ENCODE data around the gene EHD4.

The EHD4 gene

DNA sequence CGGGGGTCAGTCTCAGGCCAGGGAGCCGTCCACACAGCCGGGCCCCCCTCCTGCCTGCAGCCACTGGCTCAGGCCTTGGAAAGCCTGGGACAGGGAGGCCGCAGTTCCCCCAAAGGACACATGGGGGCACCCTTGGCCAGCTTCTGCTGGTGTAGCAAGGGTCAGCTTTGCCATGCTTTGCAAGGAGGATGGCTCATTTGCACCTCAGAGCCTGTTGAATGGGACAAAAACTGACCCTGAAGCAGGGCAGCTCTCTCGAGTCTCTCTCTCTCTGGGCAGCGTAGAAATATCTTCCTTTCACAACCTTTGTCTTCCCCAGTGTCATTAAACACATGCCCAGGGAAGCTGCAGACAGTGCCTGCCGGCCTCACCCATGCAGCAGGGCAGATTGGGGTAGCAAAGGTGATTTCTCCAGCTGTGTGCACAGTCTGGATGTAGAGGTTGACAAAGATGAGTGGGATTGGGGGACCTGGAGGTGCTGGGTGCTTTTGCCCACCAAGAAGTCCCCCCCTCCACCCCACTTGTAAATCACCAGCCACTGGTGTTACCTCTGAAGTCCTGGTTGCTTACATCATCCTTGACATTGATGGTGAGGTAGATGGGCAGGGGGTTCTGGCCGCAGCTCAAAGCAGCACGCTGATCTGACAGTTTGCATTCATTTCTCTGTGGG, 17.4 kb upstream of the EHD4 start:
- TF ChIP-seq, protein P1, sequence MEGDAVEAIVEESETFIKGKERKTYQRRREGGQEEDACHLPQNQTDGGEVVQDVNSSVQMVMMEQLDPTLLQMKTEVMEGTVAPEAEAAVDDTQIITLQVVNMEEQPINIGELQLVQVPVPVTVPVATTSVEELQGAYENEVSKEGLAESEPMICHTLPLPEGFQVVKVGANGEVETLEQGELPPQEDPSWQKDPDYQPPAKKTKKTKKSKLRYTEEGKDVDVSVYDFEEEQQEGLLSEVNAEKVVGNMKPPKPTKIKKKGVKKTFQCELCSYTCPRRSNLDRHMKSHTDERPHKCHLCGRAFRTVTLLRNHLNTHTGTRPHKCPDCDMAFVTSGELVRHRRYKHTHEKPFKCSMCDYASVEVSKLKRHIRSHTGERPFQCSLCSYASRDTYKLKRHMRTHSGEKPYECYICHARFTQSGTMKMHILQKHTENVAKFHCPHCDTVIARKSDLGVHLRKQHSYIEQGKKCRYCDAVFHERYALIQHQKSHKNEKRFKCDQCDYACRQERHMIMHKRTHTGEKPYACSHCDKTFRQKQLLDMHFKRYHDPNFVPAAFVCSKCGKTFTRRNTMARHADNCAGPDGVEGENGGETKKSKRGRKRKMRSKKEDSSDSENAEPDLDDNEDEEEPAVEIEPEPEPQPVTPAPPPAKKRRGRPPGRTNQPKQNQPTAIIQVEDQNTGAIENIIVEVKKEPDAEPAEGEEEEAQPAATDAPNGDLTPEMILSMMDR (IDR thresholded peaks at IDR 0.05; ENCODE audit: low read depth, low read length) = peak; percentile 99
- DNase-seq (ENCODE audit: extremely low read depth, low read depth) = peak; percentile 31

DNA sequence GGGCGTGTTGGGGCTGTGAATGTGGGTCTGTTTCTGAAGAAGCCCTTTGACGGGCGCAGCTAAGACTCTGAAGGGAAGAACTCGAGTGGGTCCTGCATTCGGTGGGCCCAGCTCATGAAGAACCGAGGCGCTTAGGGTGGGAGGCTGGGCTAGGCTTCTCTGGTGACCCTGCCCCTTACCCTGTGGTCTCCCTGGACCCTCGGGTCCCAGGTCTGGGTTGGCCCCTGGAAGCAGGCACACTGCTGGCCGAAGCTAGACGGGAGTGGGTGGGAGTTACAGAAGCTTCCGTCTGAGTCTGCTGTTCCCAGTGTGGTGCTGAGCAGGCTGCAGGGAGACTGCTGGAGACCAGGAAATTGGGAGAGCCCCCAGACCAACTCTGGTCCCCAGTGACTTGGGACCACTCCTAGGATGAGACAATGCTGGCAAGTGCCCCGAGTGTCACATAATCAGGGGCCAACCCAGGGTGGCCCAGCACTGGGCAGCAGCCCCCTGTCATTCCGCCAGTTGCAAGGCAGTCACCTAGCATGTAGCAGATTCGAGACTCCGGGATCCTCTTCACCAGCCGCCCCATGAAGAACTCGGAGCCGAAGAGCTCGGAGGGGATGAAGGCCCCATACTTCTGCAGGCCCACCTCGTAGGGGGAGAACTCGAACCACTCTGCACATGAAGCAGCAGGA, 16.7 kb upstream of the EHD4 start:
- TF ChIP-seq, protein P1 (IDR thresholded peaks at IDR 0.05; ENCODE audit: low read depth, low read length) = no peak

DNA sequence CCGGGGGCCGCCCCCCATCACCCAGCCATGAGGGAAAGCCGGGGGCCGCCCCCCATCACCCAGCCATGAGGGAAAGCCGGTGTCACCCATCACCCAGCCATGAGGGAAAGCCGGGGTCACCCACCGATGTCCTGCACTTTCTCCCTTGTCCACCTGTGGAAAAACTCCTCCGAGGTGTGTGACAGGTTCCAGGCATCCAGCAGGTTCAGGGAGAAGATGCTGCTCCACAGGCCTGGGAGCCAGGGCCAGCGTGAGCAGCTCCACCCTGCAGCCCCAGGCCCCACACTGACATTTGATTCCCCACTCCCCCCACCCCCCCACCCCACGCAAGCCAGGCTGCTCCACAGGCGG, 15.5 kb upstream of the EHD4 start:
- DNase-seq (ENCODE audit: extremely low read depth, low read depth) = no peak
- TF ChIP-seq, protein P1 (IDR thresholded peaks at IDR 0.05; ENCODE audit: low read depth, low read length) = no peak

More for the DNA sequence above, 16.7 kb upstream of the EHD4 start:
- no peak for DNase-seq (ENCODE audit: extremely low read depth, low read depth)

DNA sequence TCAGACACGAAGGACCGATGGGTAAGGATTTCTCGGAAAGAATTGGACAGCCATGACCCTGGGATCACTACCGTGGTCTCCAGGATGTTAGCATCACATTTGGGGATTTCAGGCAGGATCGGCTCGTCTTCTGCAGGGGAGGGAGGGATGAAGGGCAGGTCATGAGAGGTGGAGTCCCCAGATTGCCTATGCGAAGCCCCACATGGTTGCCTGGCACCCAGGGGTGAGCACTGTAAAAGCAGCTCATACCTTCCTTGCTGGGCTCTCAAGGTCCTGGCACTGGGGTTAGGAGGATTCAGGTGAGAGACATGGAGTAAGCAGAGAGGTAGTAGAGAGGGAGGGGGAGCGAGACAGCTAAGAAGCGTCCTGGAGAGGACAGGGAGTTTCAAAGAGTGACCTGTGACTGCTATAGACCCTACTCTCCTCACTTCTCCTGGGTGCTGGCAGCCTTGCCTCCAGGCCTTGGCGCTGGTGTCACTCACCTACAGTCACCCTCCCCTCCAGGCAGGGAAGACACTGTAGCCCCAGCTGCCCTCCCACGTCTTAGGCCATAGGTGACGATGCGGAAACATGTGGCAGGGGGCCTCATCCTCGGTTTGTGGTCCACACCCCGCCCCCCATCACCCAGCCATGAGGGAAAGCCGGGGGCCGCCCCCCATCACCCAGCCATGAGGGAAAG, 15.0 kb upstream of the EHD4 start:
- TF ChIP-seq, protein P1 (IDR thresholded peaks at IDR 0.05; ENCODE audit: low read depth, low read length) = no peak
- DNase-seq (ENCODE audit: extremely low read depth, low read depth) = no peak

DNA sequence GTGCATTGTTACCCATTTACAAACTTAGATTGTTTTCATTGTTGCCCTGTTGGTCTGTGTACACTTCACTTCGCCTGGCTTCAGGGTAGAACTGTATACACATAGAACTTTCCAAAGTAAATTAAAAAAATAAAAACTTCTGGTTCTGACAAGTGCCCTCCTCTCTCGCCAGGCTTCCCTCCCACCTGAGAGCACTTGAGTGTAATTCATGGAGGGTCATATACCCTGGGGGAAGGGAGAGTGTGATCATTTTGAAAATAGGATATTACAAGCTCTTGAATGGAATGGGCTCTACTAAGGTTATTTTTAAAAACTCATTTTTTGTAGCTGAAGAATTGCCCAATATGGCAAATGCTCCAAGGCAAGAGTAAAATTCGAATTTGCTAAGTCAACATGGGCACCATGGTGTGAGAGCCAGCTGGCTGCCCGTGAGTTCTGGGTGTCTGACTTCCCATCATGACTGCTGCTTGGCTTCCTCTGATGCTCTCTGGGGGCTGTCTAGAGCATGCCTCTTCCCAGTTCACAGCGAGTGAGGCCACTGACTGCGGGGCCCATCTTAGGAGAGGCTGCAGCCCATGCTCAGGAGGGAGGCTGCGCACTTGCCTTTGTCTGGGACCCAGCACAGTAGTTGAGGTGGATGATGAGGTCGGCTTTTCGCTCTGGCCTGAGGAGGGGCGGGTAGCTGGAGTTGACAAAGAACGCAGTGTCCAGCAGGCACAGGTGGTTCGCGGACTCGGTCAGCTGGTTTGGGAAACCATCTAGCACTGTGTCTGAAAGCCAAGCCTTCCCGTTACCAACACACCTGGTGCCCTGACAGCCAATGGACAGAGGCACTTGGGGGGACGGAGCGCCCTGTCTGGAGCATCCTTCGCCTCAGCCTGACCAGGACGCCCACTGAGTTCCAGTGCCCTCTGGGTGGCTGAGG, 13.1 kb upstream of the EHD4 start:
- DNase-seq (ENCODE audit: extremely low read depth, low read depth) = no peak
- TF ChIP-seq, protein P1 (IDR thresholded peaks at IDR 0.05; ENCODE audit: low read depth, low read length) = no peak

DNA sequence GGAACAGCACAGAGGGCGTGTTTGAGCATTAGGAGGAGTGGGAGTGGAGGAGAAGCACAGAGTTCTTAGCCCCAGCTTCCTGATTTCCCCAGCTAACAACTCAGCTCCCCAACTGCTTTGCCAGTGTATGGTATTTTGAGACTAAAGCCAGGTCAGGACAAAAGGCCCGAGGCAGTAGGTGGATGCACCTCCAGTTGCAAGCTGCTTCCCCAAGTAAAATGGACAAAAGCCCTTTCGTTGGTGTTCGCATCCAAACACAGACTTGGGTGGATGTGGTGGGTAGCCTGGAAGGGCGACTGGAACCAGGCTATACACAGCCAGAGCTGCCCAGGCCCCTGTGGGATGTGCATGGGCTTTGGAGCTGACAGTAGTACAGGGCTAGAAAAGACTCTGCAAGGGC, 12.3 kb upstream of the EHD4 start:
- TF ChIP-seq, protein P1 (IDR thresholded peaks at IDR 0.05; ENCODE audit: low read depth, low read length) = no peak

More for the DNA sequence above, 12.3 kb upstream of the EHD4 start:
- no peak for DNase-seq (ENCODE audit: extremely low read depth, low read depth)

Data from AG09319 (cell line).